GM13977 (cell line): ENCODE results near the gene HLA-E.
"Not testable (repeated sequence)": the region's sequence is repeated elsewhere in the genome, so short reads cannot be mapped to it uniquely, and the experiment has no call there.

Source experiments
- DNase-seq: peaks from one replicate; pipeline ENCODE4 v3.0.0; 2012; ENCODE audit warnings: low spot score
- CTCF ChIP-seq: IDR thresholded peaks from 2 replicates; pipeline ENCODE4 v1.5.1; 2012; ENCODE audit warnings: mild to moderate bottlenecking, control low read depth; ENCODE audit not compliant: insufficient read depth; ENCODE audit errors: extremely low read depth, missing control alignments
- in situ Hi-C: fragments of 300-500 bp; cut with MboI; formaldehyde crosslinking; loops from one replicate; pipeline ENCODE4 v1.12.0; 2022; ENCODE audit warnings: low sequenced_read_pairs, low pct_unique_long_range_greater_than_20kb, mixed read lengths, inconsistent platforms; ENCODE audit not compliant: unreplicated experiment

Gene HLA-E

GRCh38 chr6:30497714-30498113, 8.4 kb downstream of the HLA-E start:
- no peak for TF ChIP-seq CTCF
- in situ Hi-C loops = no loop called here
- peak; percentile 16 for DNase-seq

GRCh38 chr6:30498705-30499104, 9.4 kb downstream of the HLA-E start:
- in situ Hi-C loops, DNase-seq: not testable (repeated sequence)

- in situ Hi-C loops = no loop called here
- DNase-seq = no peak
- TF ChIP-seq CTCF = no peak
Measured at GRCh38 chr6:30500421-30501355, 11.4 kb downstream of the HLA-E start.

DNA sequence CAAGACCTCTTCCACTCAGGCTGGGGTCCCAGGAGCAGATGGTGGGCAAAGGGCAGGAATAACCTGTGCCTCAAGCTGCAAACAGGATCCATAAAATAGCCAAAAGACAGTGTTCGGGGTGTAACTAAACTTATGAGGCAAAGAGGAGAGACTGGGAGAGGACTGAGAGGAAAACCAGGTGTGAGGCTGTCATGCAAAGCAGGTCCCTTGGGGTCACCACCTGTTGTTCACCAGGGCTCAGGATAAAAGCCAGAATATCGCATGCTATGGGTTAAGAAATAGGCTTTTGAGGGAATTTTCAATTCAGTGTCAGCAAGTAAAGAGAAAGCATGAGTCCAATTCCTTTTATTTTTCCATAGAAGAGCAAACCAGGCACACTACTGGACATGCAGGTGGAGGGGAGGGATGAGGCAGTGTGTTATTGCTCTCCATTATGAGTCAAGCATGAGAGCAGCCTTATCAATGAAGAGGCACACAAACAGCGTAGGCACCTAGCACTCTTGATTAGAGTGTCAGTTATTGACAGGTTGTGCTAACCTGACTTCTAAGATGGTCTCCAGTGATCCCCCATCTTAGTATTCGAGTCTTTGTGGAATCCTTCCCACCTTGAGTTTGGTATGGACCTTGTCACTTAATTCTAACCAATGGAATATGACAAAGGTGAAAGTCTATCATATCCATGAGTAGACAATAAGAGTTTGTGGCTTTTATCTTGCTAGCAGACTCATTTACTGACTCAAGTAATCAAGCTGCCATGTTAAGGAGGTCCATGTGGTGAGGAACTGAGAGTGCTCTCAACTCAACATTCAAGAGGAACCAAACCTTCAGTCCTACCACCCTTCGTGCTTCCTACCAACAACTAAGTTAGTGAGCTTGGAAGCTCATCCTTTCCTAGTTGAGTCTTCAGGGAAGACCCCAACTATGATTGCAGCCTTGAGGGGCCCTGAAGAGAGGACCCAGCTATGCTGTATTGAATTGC, 18.8 kb downstream of the HLA-E start:
- no peak for TF ChIP-seq CTCF
- in situ Hi-C loops = no loop called here
- DNase-seq = no peak

- no peak for TF ChIP-seq CTCF
- in situ Hi-C loops = no loop called here
- no peak for DNase-seq
Measured at GRCh38 chr6:30508890-30509736, 19.8 kb downstream of the HLA-E start.

GRCh38 chr6:30510419-30511168, 21.3 kb downstream of the HLA-E start:
- in situ Hi-C loops = no loop called here
- DNase-seq = no peak
- TF ChIP-seq CTCF = no peak
